ENCODE measurements around the gene C1orf159. TPM values are rescaled to one million over a fixed set of nuclear protein-coding genes. Genes with fewer than 3 reads are reported as not detected.

The C1orf159 gene
- polyA plus RNA-seq, 1 donor from 2014 or later = 31.5 TPM

GRCh38 chr1:1101503-1101902 lies 14.4 kb downstream of the C1orf159 start:
- Histone ChIP-seq H3K27ac (ENCODE audit: low read length) (no peak overlapping the region), H3K4me2 (ENCODE audit: low read length) (no peak overlapping the region), H3K4me3 (ENCODE audit: low read length) (no peak overlapping the region), H3K9ac (ENCODE audit: low read length) (no peak overlapping the region), H3F3A (ENCODE audit: insufficient read depth, low read length, poor library complexity, severe bottlenecking) (no peaks in the 10 kb centered on the region), H3K9me3 (ENCODE audit: low read length) (no peaks in the 10 kb centered on the region), H3K79me2 (replicated peaks; ENCODE audit: insufficient read depth, low read length) (no peaks in the 10 kb centered on the region), H3K27me3 (ENCODE audit: insufficient read depth, low read depth, low read length) (no peaks in the 10 kb centered on the region), H3K36me3 (ENCODE audit: insufficient read depth, low read length) (no peaks in the 10 kb centered on the region), H4K20me1 (ENCODE audit: insufficient read depth) (no peaks in the 10 kb centered on the region), H2AFZ (ENCODE audit: low read depth, low read length) (no peak overlapping the region), H3K9me2 (ENCODE audit: insufficient read depth, low read length) (no peaks in the 10 kb centered on the region)
- no peak for TF ChIP-seq TAF1 (IDR thresholded peaks at IDR 0.05; ENCODE audit: low read depth)
- no peak for TF ChIP-seq EP300 (conservative IDR thresholded peaks at IDR 0.05; ENCODE audit: poor library complexity, severe bottlenecking)
- TF ChIP-seq SMC3 (conservative IDR thresholded peaks at IDR 0.05; ENCODE audit: poor library complexity) = no peak
- TF ChIP-seq, protein P1, sequence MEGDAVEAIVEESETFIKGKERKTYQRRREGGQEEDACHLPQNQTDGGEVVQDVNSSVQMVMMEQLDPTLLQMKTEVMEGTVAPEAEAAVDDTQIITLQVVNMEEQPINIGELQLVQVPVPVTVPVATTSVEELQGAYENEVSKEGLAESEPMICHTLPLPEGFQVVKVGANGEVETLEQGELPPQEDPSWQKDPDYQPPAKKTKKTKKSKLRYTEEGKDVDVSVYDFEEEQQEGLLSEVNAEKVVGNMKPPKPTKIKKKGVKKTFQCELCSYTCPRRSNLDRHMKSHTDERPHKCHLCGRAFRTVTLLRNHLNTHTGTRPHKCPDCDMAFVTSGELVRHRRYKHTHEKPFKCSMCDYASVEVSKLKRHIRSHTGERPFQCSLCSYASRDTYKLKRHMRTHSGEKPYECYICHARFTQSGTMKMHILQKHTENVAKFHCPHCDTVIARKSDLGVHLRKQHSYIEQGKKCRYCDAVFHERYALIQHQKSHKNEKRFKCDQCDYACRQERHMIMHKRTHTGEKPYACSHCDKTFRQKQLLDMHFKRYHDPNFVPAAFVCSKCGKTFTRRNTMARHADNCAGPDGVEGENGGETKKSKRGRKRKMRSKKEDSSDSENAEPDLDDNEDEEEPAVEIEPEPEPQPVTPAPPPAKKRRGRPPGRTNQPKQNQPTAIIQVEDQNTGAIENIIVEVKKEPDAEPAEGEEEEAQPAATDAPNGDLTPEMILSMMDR (IDR thresholded peaks at IDR 0.05; ENCODE audit: poor library complexity, severe bottlenecking) = no peak
- no peak for TF ChIP-seq EZH2 (IDR thresholded peaks at IDR 0.05; ENCODE audit: borderline replicate concordance, insufficient read depth, low read length, poor library complexity, severe bottlenecking)
- no peak for TF ChIP-seq RAD21 (conservative IDR thresholded peaks at IDR 0.05)
- no peak for TF ChIP-seq POLR2AphosphoS5 (IDR thresholded peaks at IDR 0.05)
- TF ChIP-seq, protein P2, sequence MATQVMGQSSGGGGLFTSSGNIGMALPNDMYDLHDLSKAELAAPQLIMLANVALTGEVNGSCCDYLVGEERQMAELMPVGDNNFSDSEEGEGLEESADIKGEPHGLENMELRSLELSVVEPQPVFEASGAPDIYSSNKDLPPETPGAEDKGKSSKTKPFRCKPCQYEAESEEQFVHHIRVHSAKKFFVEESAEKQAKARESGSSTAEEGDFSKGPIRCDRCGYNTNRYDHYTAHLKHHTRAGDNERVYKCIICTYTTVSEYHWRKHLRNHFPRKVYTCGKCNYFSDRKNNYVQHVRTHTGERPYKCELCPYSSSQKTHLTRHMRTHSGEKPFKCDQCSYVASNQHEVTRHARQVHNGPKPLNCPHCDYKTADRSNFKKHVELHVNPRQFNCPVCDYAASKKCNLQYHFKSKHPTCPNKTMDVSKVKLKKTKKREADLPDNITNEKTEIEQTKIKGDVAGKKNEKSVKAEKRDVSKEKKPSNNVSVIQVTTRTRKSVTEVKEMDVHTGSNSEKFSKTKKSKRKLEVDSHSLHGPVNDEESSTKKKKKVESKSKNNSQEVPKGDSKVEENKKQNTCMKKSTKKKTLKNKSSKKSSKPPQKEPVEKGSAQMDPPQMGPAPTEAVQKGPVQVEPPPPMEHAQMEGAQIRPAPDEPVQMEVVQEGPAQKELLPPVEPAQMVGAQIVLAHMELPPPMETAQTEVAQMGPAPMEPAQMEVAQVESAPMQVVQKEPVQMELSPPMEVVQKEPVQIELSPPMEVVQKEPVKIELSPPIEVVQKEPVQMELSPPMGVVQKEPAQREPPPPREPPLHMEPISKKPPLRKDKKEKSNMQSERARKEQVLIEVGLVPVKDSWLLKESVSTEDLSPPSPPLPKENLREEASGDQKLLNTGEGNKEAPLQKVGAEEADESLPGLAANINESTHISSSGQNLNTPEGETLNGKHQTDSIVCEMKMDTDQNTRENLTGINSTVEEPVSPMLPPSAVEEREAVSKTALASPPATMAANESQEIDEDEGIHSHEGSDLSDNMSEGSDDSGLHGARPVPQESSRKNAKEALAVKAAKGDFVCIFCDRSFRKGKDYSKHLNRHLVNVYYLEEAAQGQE (IDR thresholded peaks at IDR 0.05; ENCODE audit: borderline replicate concordance) = no peak
- no peak for TF ChIP-seq MXI1 (conservative IDR thresholded peaks at IDR 0.05; ENCODE audit: poor library complexity, severe bottlenecking)

GRCh38 chr1:1100296-1100695 lies 15.6 kb downstream of the C1orf159 start:
- no peaks in the 10 kb centered on the region for H3F3A ChIP-seq (ENCODE audit: insufficient read depth, low read length, poor library complexity, severe bottlenecking)
- no peaks in the 10 kb centered on the region for H3K9me3 ChIP-seq (ENCODE audit: low read length)
- H3K9ac ChIP-seq (ENCODE audit: low read length) = no peak overlapping the region
- no peak overlapping the region for H3K4me2 ChIP-seq (ENCODE audit: low read length)
- H3K27ac ChIP-seq (ENCODE audit: low read length) = no peak overlapping the region
- no peak for TF ChIP-seq RAD21 (conservative IDR thresholded peaks at IDR 0.05)
- TF ChIP-seq, protein P2 (IDR thresholded peaks at IDR 0.05; ENCODE audit: borderline replicate concordance) = no peak
- TF ChIP-seq TAF1 (IDR thresholded peaks at IDR 0.05; ENCODE audit: low read depth) = no peak
- TF ChIP-seq POLR2AphosphoS5 (IDR thresholded peaks at IDR 0.05) = no peak
- TF ChIP-seq, protein P1 (IDR thresholded peaks at IDR 0.05; ENCODE audit: poor library complexity, severe bottlenecking) = no peak
- TF ChIP-seq SMC3 (conservative IDR thresholded peaks at IDR 0.05; ENCODE audit: poor library complexity) = no peak
- TF ChIP-seq EP300 (conservative IDR thresholded peaks at IDR 0.05; ENCODE audit: poor library complexity, severe bottlenecking) = no peak
- TF ChIP-seq MXI1 (conservative IDR thresholded peaks at IDR 0.05; ENCODE audit: poor library complexity, severe bottlenecking) = no peak
- TF ChIP-seq EZH2 (IDR thresholded peaks at IDR 0.05; ENCODE audit: borderline replicate concordance, insufficient read depth, low read length, poor library complexity, severe bottlenecking) = no peak
- no peaks in the 10 kb centered on the region for H3K27me3 ChIP-seq (ENCODE audit: insufficient read depth, low read depth, low read length)
- no peaks in the 10 kb centered on the region for H3K79me2 ChIP-seq (replicated peaks; ENCODE audit: insufficient read depth, low read length)
- H4K20me1 ChIP-seq (ENCODE audit: insufficient read depth) = no peaks in the 10 kb centered on the region
- H3K9me2 ChIP-seq (ENCODE audit: insufficient read depth, low read length) = no peaks in the 10 kb centered on the region
- no peaks in the 10 kb centered on the region for H3K36me3 ChIP-seq (ENCODE audit: insufficient read depth, low read length)
- no peak overlapping the region for H3K4me3 ChIP-seq (ENCODE audit: low read length)
- H2AFZ ChIP-seq (ENCODE audit: low read depth, low read length) = no peak overlapping the region

All from neural cell (in vitro differentiated cells).